K562 (cell line): ENCODE data around the gene RUFY2. TPM values are rescaled to one million over a fixed set of nuclear protein-coding genes. Genes with fewer than 3 reads are reported as not detected.

Experiments used
- BHLHE40 ChIP-seq: IDR thresholded peaks from 2 replicates; pipeline ENCODE4 v1.6.1; 2011; ENCODE audit warnings: low read length, improper control_type of control experiment
- CREBBP ChIP-seq: IDR thresholded peaks from one replicate; pipeline ENCODE4 v1.6.1; 2012; ENCODE audit warnings: low read depth, mild to moderate bottlenecking, control low read depth, inconsistent platforms, low read length
- CXXC5 ChIP-seq: fragments of 250-450 bp; sonication (Bioruptor Pico); IDR thresholded peaks from 2 replicates; pipeline ENCODE4 v1.8.0; 2022; ENCODE audit warnings: inconsistent platforms, mild to moderate bottlenecking, moderate library complexity
- DACH1 ChIP-seq: fragments of 450-650 bp; IDR thresholded peaks from 2 replicates; pipeline ENCODE4 v1.6.1; 2018; ENCODE audit not compliant: partially characterized antibody
- ELK3 ChIP-seq: fragments of 450-650 bp; formaldehyde crosslinking; IDR thresholded peaks from 2 replicates; pipeline ENCODE4 v1.4.0; 2020; ENCODE audit warnings: mild to moderate bottlenecking
- FOSL1 ChIP-seq: fragments of 200-800 bp; sonication (Bioruptor generic); conservative IDR thresholded peaks from 2 replicates; pipeline ENCODE4 v1.6.1; 2016; ENCODE audit warnings: missing genetic modification characterization, missing compliant biosample characterization
- HDAC2 ChIP-seq: fragments of 450-650 bp; IDR thresholded peaks from 2 replicates; pipeline ENCODE4 v1.6.1; 2016; ENCODE audit warnings: mild to moderate bottlenecking
- HIVEP1 ChIP-seq: fragments of 250-450 bp; sonication (Bioruptor Pico); IDR thresholded peaks from 2 replicates; pipeline ENCODE4 v1.4.0; 2020; ENCODE audit warnings: mild to moderate bottlenecking
- LARP7 ChIP-seq: fragments of 450-650 bp; IDR thresholded peaks from 2 replicates; pipeline ENCODE4 v1.6.1; 2016
- LCOR ChIP-seq: sonication (generic); formaldehyde crosslinking; IDR thresholded peaks from 2 replicates; pipeline ENCODE4 v1.8.0; 2022; ENCODE audit warnings: mild to moderate bottlenecking, missing genetic modification reagents
- MAX ChIP-seq: sonication (generic); formaldehyde crosslinking; IDR thresholded peaks from 2 replicates; pipeline ENCODE4 v1.9.0; 2022; ENCODE audit warnings: mild to moderate bottlenecking, missing genetic modification reagents
- MYC ChIP-seq, 2 experiments: fragments of 250-450 bp in 1 of 2; sonication (Bioruptor Pico) in 1 of 2; IDR thresholded peaks; 2 replicates each; pipeline versions ENCODE4 v1.5.1 to v1.6.1; 2012 to 2021; ENCODE audit warnings: low read depth in 2 of 2, borderline replicate concordance in 1 of 2, improper control_type of control experiment in 1 of 2, low read length in 1 of 2, mild to moderate bottlenecking in 1 of 2, moderate library complexity in 1 of 2
- NCOA6 ChIP-seq: fragments of 450-650 bp; IDR thresholded peaks from 2 replicates; pipeline ENCODE4 v1.6.1; 2017; ENCODE audit warnings: mild to moderate bottlenecking
- POLR2B ChIP-seq: fragments of 450-650 bp; IDR thresholded peaks from 2 replicates; pipeline ENCODE4 v1.6.1; 2018; ENCODE audit warnings: low read depth; ENCODE audit not compliant: partially characterized antibody
- PPARD ChIP-seq: fragments of 250-450 bp; sonication (Bioruptor Pico); IDR thresholded peaks from 2 replicates; pipeline ENCODE4 v1.8.0; 2022; ENCODE audit warnings: inconsistent platforms, mild to moderate bottlenecking, moderate library complexity
- SETDB1 ChIP-seq: IDR thresholded peaks from one replicate; pipeline ENCODE4 v1.6.1; 2012; ENCODE audit warnings: low read length, control low read depth, inconsistent platforms
- TAF9B ChIP-seq: fragments of 450-650 bp; IDR thresholded peaks from 2 replicates; pipeline ENCODE4 v1.6.1; 2018; ENCODE audit warnings: mild to moderate bottlenecking; ENCODE audit not compliant: partially characterized antibody
- ZNF12 ChIP-seq: sonication (generic); formaldehyde crosslinking; IDR thresholded peaks from 2 replicates; pipeline ENCODE4 v1.4.0; 2020; ENCODE audit warnings: mild to moderate bottlenecking, missing genetic modification reagents
- ZNF699 ChIP-seq: fragments of 250-450 bp; sonication (Bioruptor Pico); IDR thresholded peaks from 2 replicates; pipeline ENCODE4 v1.8.0; 2021; ENCODE audit warnings: mild to moderate bottlenecking, moderate library complexity; ENCODE audit not compliant: insufficient replicate concordance
- polyA plus RNA-seq, 8 experiments: library from polyadenylated mRNA; depleted of rRNA in 4 of 8; stranded (reverse) in 5 of 8; unstranded in 3 of 8; fragments of >200 nt; fragmentation: Nextera tagmentation in 2 of 8; fragmentation: Illumina TruSeq in 1 of 8; extraction: Ambion mirVana in 2 of 8; extraction: Trizol in 1 of 8; gene quantifications; 2 replicates each; pipeline versions ENCODE4 v1.2.1 to v1.2.3, GENCODE V29; 2011 to 2014; ENCODE audit warnings: inconsistent platforms in 1 of 8, missing spikeins in 1 of 8
- total RNA-seq, 7 experiments: library from RNA; depleted of rRNA in 6 of 7; stranded (reverse); fragments of >200 nt in 6 of 7; fragmentation: Illumina TruSeq in 2 of 7; extraction: Trizol in 2 of 7; gene quantifications; 2 replicates each; pipeline versions ENCODE4 v1.2.1 to v1.2.3, GENCODE V29; 2011 to 2021; ENCODE audit warnings: low replicate concordance in 1 of 7
- TF ChIP-seq, protein P1 (sequence below): fragments of 450-650 bp; formaldehyde crosslinking; IDR thresholded peaks from 2 replicates; pipeline ENCODE4 v1.4.0; 2020; ENCODE audit warnings: mild to moderate bottlenecking, moderate library complexity
- TF ChIP-seq, protein P2 (sequence below): IDR thresholded peaks from 3 replicates; pipeline ENCODE4 v1.6.1; 2011; ENCODE audit warnings: borderline replicate concordance, mild to moderate bottlenecking, moderate library complexity; ENCODE audit not compliant: insufficient read length; ENCODE audit errors: extremely low read depth

RUFY2 gene
- total and polyA plus RNA-seq, 9 of the 15 experiments (the other 6 are each of a cell fraction or from before 2014, with no cell fraction given): 3.7 to 20.1 (median 12.6) TPM

- TF ChIP-seq ZNF12 (CRISPR knock-in tag) (peak; percentile 27; the same call in 1 of the 2 replicates), BHLHE40 (peak; percentile 52; the same call in 1 of the 2 replicates), SETDB1 (no peak), CREBBP (no peak), MYC (IDR thresholded peaks at IDR 0.05; ENCODE audit: low read depth, low read length) (no peak; the same call in 1 of the 2 replicates), MYC (CRISPR knock-in tag; IDR thresholded peaks at IDR 0.05; ENCODE audit: borderline replicate concordance, low read depth) (peak; percentile 40; the same call in 1 of the 2 replicates), HDAC2 (peak; percentile 84; the same call in 1 of the 2 replicates), MAX (CRISPR knock-in tag) (peak; percentile 54; the same call in 1 of the 2 replicates), ZNF699 (CRISPR knock-in tag) (no peak), FOSL1 (no peak), PPARD (CRISPR knock-in tag) (no peak), LARP7 (no peak), DACH1 (peak; percentile 17), LCOR (peak; percentile 88), NCOA6 (no peak), ELK3 (CRISPR knock-in tag) (peak; percentile 82; the same call in 1 of the 2 replicates), CXXC5 (peak; percentile 67), TAF9B (peak; percentile 60), HIVEP1 (CRISPR knock-in tag) (peak; percentile 10; the same call in 1 of the 2 replicates), POLR2B (peak; percentile 95)
- TF ChIP-seq, protein P1, sequence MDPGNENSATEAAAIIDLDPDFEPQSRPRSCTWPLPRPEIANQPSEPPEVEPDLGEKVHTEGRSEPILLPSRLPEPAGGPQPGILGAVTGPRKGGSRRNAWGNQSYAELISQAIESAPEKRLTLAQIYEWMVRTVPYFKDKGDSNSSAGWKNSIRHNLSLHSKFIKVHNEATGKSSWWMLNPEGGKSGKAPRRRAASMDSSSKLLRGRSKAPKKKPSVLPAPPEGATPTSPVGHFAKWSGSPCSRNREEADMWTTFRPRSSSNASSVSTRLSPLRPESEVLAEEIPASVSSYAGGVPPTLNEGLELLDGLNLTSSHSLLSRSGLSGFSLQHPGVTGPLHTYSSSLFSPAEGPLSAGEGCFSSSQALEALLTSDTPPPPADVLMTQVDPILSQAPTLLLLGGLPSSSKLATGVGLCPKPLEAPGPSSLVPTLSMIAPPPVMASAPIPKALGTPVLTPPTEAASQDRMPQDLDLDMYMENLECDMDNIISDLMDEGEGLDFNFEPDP: 0 out of 2 replicates have a peak, but pooled peaks have one; percentile 57
- TF ChIP-seq, protein P2, sequence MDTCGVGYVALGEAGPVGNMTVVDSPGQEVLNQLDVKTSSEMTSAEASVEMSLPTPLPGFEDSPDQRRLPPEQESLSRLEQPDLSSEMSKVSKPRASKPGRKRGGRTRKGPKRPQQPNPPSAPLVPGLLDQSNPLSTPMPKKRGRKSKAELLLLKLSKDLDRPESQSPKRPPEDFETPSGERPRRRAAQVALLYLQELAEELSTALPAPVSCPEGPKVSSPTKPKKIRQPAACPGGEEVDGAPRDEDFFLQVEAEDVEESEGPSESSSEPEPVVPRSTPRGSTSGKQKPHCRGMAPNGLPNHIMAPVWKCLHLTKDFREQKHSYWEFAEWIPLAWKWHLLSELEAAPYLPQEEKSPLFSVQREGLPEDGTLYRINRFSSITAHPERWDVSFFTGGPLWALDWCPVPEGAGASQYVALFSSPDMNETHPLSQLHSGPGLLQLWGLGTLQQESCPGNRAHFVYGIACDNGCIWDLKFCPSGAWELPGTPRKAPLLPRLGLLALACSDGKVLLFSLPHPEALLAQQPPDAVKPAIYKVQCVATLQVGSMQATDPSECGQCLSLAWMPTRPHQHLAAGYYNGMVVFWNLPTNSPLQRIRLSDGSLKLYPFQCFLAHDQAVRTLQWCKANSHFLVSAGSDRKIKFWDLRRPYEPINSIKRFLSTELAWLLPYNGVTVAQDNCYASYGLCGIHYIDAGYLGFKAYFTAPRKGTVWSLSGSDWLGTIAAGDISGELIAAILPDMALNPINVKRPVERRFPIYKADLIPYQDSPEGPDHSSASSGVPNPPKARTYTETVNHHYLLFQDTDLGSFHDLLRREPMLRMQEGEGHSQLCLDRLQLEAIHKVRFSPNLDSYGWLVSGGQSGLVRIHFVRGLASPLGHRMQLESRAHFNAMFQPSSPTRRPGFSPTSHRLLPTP: no peak
These were observed 74.6 kb downstream of the RUFY2 start, which contains the start of gene PBLD (continued) for GRCh38 chr10:68332259-68333057.
